SK-N-SH (cell line): Measurements from ENCODE around the gene PMEPA1. TPM values are rescaled to one million over a fixed set of nuclear protein-coding genes. Genes with fewer than 3 reads are reported as not detected.

Experiments
- CTCF ChIA-PET: fragments of 300-600, 350-600 bp; formaldehyde crosslinking; extraction: SDS; loops from one replicate; lab custom pipeline; 2021; lab: Yijun Ruan, JAX
- POLR2A ChIA-PET: fragments of 350-600 bp; sonication (Branson Sonifier 250); formaldehyde crosslinking; extraction: SDS; loops from one replicate; lab custom pipeline; 2020; ENCODE audit warnings: antibody characterized with exemption, inconsistent platforms; lab: Yijun Ruan, JAX
- DNase-seq: peaks from one replicate; pipeline ENCODE4 v3.0.0; 2012
- H2AFZ ChIP-seq: fragments of 200-600 bp; sonication (generic); 2 replicates; pipeline ENCODE4 v1.8.1; 2016; ENCODE audit warnings: antibody characterized with exemption, mild to moderate bottlenecking, low read depth
- H3F3A ChIP-seq: fragments of 200-600 bp; sonication (generic); replicated peaks from 2 replicates; pipeline ENCODE3; 2016; ENCODE audit warnings: antibody characterized with exemption, mild to moderate bottlenecking; ENCODE audit not compliant: insufficient read depth
- H3K27ac ChIP-seq, 2 experiments: fragments of 200-500 bp in 1 of 2; fragments of 200-600 bp in 1 of 2; sonication (Bioruptor generic) in 1 of 2; sonication (generic), shearing (Covaris generic) in 1 of 2; 2 replicates each; pipeline versions ENCODE4 v1.5.1 to v1.6.1; 2014 to 2016; ENCODE audit warnings: low read depth in 2 of 2, inconsistent platforms in 1 of 2, low read length in 1 of 2, mild to moderate bottlenecking in 1 of 2, mixed read lengths in 1 of 2
- H3K27me3 ChIP-seq: fragments of 200-600 bp; sonication (generic), shearing (Covaris generic); 2 replicates; pipeline ENCODE4 v1.6.1; 2016; ENCODE audit warnings: mixed run types; ENCODE audit not compliant: insufficient read depth
- H3K36me3 ChIP-seq, 2 experiments: fragments of 200-500 bp in 1 of 2; fragments of 200-600 bp in 1 of 2; sonication (Bioruptor generic) in 1 of 2; sonication (generic) in 1 of 2; replicated peaks in 1 of 2; 2 replicates each; pipeline versions ENCODE3 to v1.5.1; 2014 to 2016; ENCODE audit warnings: low read length in 1 of 2, mild to moderate bottlenecking in 1 of 2; ENCODE audit not compliant: insufficient read depth in 2 of 2, control insufficient read depth in 1 of 2
- H3K4me1 ChIP-seq, 2 experiments: fragments of 200-500 bp in 1 of 2; fragments of 200-600 bp in 1 of 2; sonication (Bioruptor generic) in 1 of 2; sonication (generic), shearing (Covaris generic) in 1 of 2; 2 replicates each; pipeline versions ENCODE4 v1.5.1 to v1.6.1; 2014 to 2016; ENCODE audit warnings: low read depth in 1 of 2, low read length in 1 of 2, mixed run types in 1 of 2; ENCODE audit not compliant: insufficient read depth in 2 of 2, control insufficient read depth in 1 of 2
- H3K4me2 ChIP-seq: fragments of 200-600 bp; sonication (generic), shearing (Covaris generic); 2 replicates; pipeline ENCODE4 v1.6.1; 2017; ENCODE audit warnings: mixed run types
- H3K4me3 ChIP-seq, 2 experiments: fragments of 200-500 bp in 1 of 2; fragments of 200-600 bp in 1 of 2; sonication (Bioruptor generic) in 1 of 2; sonication (generic), shearing (Covaris generic) in 1 of 2; 2 replicates each; pipeline versions ENCODE4 v1.5.1 to v1.8.1; 2014 to 2016; ENCODE audit warnings: low read depth in 2 of 2, inconsistent platforms in 1 of 2, low read length in 1 of 2, mild to moderate bottlenecking in 1 of 2, mixed read lengths in 1 of 2, moderate library complexity in 1 of 2
- H3K79me2 ChIP-seq: fragments of 200-600 bp; sonication (generic); 2 replicates; pipeline ENCODE4 v1.8.1; 2017; ENCODE audit warnings: mild to moderate bottlenecking; ENCODE audit not compliant: insufficient read depth
- H3K9ac ChIP-seq: fragments of 200-600 bp; sonication (generic); 2 replicates; pipeline ENCODE4 v1.6.1; 2017; ENCODE audit warnings: mixed run types
- H3K9me2 ChIP-seq: fragments of 200-600 bp; sonication (generic); 2 replicates; pipeline ENCODE4 v1.6.1; 2017; ENCODE audit warnings: mixed run types
- H3K9me3 ChIP-seq: fragments of 200-600 bp; sonication (generic); 2 replicates; pipeline ENCODE4 v1.6.1; 2017; ENCODE audit warnings: mixed run types, mild to moderate bottlenecking, moderate library complexity
- H4K20me1 ChIP-seq: fragments of 200-600 bp; sonication (generic); 2 replicates; pipeline ENCODE4 v1.6.1; 2017; ENCODE audit warnings: mild to moderate bottlenecking, mixed run types; ENCODE audit not compliant: insufficient read depth
- CTCF ChIP-seq: fragments of 200-600 bp; sonication (generic); IDR thresholded peaks from 2 replicates; pipeline ENCODE4 v1.6.1; 2017; ENCODE audit warnings: antibody characterized with exemption, mild to moderate bottlenecking, moderate library complexity
- ELF1 ChIP-seq: IDR thresholded peaks from 2 replicates; pipeline ENCODE4 v1.4.0; 2012
- FOSL2 ChIP-seq: IDR thresholded peaks from 2 replicates; pipeline ENCODE4 v1.4.0; 2012; ENCODE audit warnings: low read depth, mild to moderate bottlenecking, moderate library complexity, borderline replicate concordance
- FOXM1 ChIP-seq: IDR thresholded peaks from 2 replicates; pipeline ENCODE4 v1.4.0; 2012; ENCODE audit warnings: low read depth, mild to moderate bottlenecking
- JUND ChIP-seq: IDR thresholded peaks from 2 replicates; pipeline ENCODE4 v1.4.0; 2012
- MEF2A ChIP-seq: IDR thresholded peaks from 2 replicates; pipeline ENCODE4 v1.4.0; 2012; ENCODE audit warnings: low read depth, borderline replicate concordance
- NFIC ChIP-seq: IDR thresholded peaks from 2 replicates; pipeline ENCODE4 v1.4.0; 2012; ENCODE audit warnings: borderline replicate concordance
- NRF1 ChIP-seq: IDR thresholded peaks from 2 replicates; pipeline ENCODE4 v1.6.1; 2012; ENCODE audit warnings: low read depth, mild to moderate bottlenecking, low read length
- POLR2AphosphoS5 ChIP-seq: IDR thresholded peaks from 2 replicates; pipeline ENCODE4 v1.6.1; 2012; ENCODE audit warnings: low read depth, low read length
- RAD21 ChIP-seq: IDR thresholded peaks from 2 replicates; pipeline ENCODE4 v1.6.1; 2012; ENCODE audit warnings: mild to moderate bottlenecking, low read length
- SIN3A ChIP-seq: IDR thresholded peaks from 2 replicates; pipeline ENCODE4 v1.6.1; 2012; ENCODE audit warnings: low read depth, mild to moderate bottlenecking, low read length, moderate library complexity, borderline replicate concordance
- SMC3 ChIP-seq: IDR thresholded peaks from 2 replicates; pipeline ENCODE4 v1.6.1; 2012; ENCODE audit warnings: low read depth, low read length, improper control_type of control experiment
- TEAD4 ChIP-seq: IDR thresholded peaks from 2 replicates; pipeline ENCODE4 v1.4.0; 2012; ENCODE audit warnings: mild to moderate bottlenecking, borderline replicate concordance; ENCODE audit not compliant: insufficient read depth
- USF1 ChIP-seq: IDR thresholded peaks from 2 replicates; pipeline ENCODE4 v1.4.0; 2012; ENCODE audit warnings: low read depth, borderline replicate concordance
- USF2 ChIP-seq: fragments of 150-350 bp; IDR thresholded peaks from 2 replicates; pipeline ENCODE4 v1.6.1; 2017; ENCODE audit warnings: antibody characterized with exemption, low read length, low read depth, borderline replicate concordance
- WGBS: methylation state at CpG from one replicate; pipeline ENCODE4 v1.1.6; 2017; ENCODE audit warnings: low lambda C conversion rate; 5-methylcytosine and 5-hydroxymethylcytosine counted together
- polyA plus RNA-seq, 3 experiments: library from polyadenylated mRNA; depleted of rRNA; stranded (reverse); fragments of >200 nt; gene quantifications; 2 replicates each; pipeline ENCODE4 v1.2.3, GENCODE V29; 2012
- TF ChIP-seq, protein P1 (sequence below): IDR thresholded peaks from 2 replicates; pipeline ENCODE4 v1.6.1; 2012; ENCODE audit warnings: mild to moderate bottlenecking, low read depth, low read length, moderate library complexity

The PMEPA1 gene
- polyA plus RNA-seq, 1 of the 3 experiments (the other 2 are of a cell fraction): 7.1 TPM

DNA sequence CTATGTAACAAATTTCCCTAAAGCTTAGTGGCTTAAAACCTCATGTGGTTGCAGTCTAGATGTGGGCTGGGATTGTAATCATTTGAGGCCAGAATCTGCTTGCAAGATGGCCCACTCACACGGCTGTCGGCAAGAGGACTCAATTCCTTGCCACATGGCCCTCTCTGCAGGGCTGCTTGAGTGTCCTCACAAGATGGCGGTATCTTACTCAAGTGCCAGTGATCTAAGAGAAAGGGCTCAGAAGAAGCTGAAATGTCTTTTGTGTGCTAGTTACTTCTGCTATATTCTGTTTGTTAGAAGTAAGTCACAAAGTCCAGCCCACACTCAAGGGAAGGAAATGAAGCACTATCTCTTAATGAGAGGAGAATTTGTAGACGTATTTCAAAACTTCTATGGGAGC is 47.1 kb upstream of the PMEPA1 start:
- WGBS: 92% methylated on average over 4 of the region's 4 CpGs
- no peaks in the 10 kb centered on the region for H3K36me3 ChIP-seq
- H3K79me2 ChIP-seq: no peaks in the 10 kb centered on the region
- H3K9me3 ChIP-seq: no peaks in the 10 kb centered on the region
- no peaks in the 10 kb centered on the region for H3F3A ChIP-seq
- no peaks in the 10 kb centered on the region for H4K20me1 ChIP-seq
- ChIA-PET POLR2A (no interaction called here), CTCF (interaction anchor here (1.1 kb wide), 1 partner anchor 318 kb away, joined by 3 read pairs; no protein-coding TSS in a partner anchor)
- H2AFZ ChIP-seq: no peak overlapping the region
- no peak for DNase-seq
- TF ChIP-seq TEAD4: no peak
- TF ChIP-seq CTCF: no peak
- no peak for TF ChIP-seq JUND
- no peak for TF ChIP-seq MEF2A
- TF ChIP-seq USF1: no peak
- no peak for TF ChIP-seq FOSL2
- TF ChIP-seq USF2: no peak
- no peak for TF ChIP-seq NRF1
- TF ChIP-seq, protein P1, sequence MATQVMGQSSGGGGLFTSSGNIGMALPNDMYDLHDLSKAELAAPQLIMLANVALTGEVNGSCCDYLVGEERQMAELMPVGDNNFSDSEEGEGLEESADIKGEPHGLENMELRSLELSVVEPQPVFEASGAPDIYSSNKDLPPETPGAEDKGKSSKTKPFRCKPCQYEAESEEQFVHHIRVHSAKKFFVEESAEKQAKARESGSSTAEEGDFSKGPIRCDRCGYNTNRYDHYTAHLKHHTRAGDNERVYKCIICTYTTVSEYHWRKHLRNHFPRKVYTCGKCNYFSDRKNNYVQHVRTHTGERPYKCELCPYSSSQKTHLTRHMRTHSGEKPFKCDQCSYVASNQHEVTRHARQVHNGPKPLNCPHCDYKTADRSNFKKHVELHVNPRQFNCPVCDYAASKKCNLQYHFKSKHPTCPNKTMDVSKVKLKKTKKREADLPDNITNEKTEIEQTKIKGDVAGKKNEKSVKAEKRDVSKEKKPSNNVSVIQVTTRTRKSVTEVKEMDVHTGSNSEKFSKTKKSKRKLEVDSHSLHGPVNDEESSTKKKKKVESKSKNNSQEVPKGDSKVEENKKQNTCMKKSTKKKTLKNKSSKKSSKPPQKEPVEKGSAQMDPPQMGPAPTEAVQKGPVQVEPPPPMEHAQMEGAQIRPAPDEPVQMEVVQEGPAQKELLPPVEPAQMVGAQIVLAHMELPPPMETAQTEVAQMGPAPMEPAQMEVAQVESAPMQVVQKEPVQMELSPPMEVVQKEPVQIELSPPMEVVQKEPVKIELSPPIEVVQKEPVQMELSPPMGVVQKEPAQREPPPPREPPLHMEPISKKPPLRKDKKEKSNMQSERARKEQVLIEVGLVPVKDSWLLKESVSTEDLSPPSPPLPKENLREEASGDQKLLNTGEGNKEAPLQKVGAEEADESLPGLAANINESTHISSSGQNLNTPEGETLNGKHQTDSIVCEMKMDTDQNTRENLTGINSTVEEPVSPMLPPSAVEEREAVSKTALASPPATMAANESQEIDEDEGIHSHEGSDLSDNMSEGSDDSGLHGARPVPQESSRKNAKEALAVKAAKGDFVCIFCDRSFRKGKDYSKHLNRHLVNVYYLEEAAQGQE: no peak
- no peak for TF ChIP-seq POLR2AphosphoS5
- TF ChIP-seq ELF1: no peak
- no peak for TF ChIP-seq NFIC
- no peak for TF ChIP-seq SIN3A
- TF ChIP-seq SMC3: no peak
- no peak for TF ChIP-seq FOXM1
- no peak for TF ChIP-seq RAD21
- H3K9ac ChIP-seq: no peak overlapping the region
- peaks cover 0 to 6% of the 10 kb centered on the region in 2 experiments; a peak in 1 of 4 replicates for H3K4me1 ChIP-seq
- H3K9me2 ChIP-seq: no peaks in the 10 kb centered on the region
- H3K4me2 ChIP-seq: no peak overlapping the region
- H3K27ac ChIP-seq: no peak overlapping the region
- no peaks in the 10 kb centered on the region for H3K27me3 ChIP-seq
- H3K4me3 ChIP-seq: no peak overlapping the region
